Activated CD4-positive, alpha-beta T cell treated with anti-CD3 and anti-CD28 coated beads, Interleukin-2, amount 10 ng/mL, durations not matched to agents 24 days and 14 days (primary cell): ENCODE measurements around the gene SRL. TPM values are rescaled to one million over a fixed set of nuclear protein-coding genes. Genes with fewer than 3 reads are reported as not detected.
"Not testable (repeated sequence)": the region's sequence is repeated elsewhere in the genome, so short reads cannot be mapped to it uniquely, and the experiment has no call there.

ENCODE experiments used
- DNase-seq: peaks from one replicate; pipeline ENCODE4 v3.0.0; 2022
- H3K27ac Mint-ChIP-seq: one replicate; pipeline ENCODE4 v1.8.0; 2022; ENCODE audit warnings: mild to moderate bottlenecking, mixed read lengths
- H3K27me3 Mint-ChIP-seq: one replicate; pipeline ENCODE4 v1.8.0; 2022; ENCODE audit warnings: mixed read lengths
- H3K36me3 Mint-ChIP-seq: one replicate; pipeline ENCODE4 v1.8.0; 2022; ENCODE audit warnings: low read depth, mild to moderate bottlenecking, mixed read lengths
- H3K4me1 Mint-ChIP-seq: one replicate; pipeline ENCODE4 v1.8.0; 2021; ENCODE audit warnings: mixed read lengths
- H3K4me3 Mint-ChIP-seq: one replicate; pipeline ENCODE4 v1.8.0; 2022; ENCODE audit warnings: mild to moderate bottlenecking, moderate library complexity, mixed read lengths
- H3K9me3 Mint-ChIP-seq: one replicate; pipeline ENCODE4 v1.8.0; 2021; ENCODE audit warnings: mixed read lengths
- intact Hi-C: fragments of 100-400 bp; cut with micrococcal nuclease; formaldehyde crosslinking; loops from one replicate; pipeline ENCODE4 v1.15.1; 2023
- total RNA-seq: library from RNA; stranded (reverse); gene quantifications from 2 replicates; pipeline ENCODE4 v1.2.3, GENCODE V29; 2022

SRL gene
- total RNA-seq, 1 donor from 2014 or later = not detected

DNA sequence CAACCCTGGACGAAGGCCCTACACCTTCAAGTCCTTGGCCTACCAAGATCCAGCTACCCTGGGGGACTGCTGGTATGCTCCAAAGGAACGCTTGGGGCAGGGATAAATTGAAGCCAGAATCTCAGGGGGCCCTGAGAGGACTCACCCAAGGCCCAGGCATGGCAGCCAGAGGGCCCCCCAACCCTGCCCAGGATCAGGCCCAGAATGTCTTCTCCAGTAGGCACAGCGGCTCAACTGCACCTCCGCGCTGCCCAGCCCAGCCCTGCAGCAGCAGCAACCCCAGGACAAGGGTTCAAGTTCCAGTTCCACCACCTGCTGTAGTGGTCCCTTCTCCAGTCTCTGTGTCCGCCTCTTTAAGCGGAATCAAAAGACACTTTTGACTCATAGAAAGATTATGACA, 28.7 kb upstream of the SRL start:
- Mint-ChIP-seq H3K4me3 (peak overlapping the region; percentile 89), H3K4me1 (peaks cover 11% of the 10 kb centered on the region), H3K27me3 (no peaks in the 10 kb centered on the region), H3K27ac (peak overlapping the region; percentile 96), H3K36me3 (peaks cover 9% of the 10 kb centered on the region), H3K9me3 (no peaks in the 10 kb centered on the region)
- no peak for DNase-seq
- intact Hi-C loops = loop anchor here (2.0 to 5.0 kb wide), 3 partner anchors 57 to 147 kb away; partner anchors contain the start of genes CORO7 and PAM16

DNA sequence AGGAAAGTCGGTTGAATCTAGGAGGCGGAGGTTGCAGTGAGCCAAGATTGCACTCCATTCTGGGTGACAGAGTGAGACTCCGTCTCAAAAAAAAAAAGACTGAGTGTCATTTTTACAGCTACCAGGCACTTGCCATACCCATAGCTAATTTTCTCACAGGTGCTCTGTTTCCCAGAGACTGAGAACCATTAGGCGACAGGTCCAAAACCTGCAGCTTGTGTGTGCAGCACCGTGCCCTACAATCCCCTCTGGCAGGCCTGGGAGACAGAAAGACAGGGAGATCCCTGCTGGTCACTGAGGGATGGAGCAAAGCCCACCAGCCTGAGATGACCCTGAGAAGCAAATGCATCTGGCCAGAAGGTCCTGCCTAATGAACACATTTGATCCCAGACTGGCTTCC, 28.2 kb upstream of the SRL start:
- intact Hi-C loops = loop anchor here (2.0 to 5.0 kb wide), 3 partner anchors 57 to 147 kb away; partner anchors contain the start of genes CORO7 and PAM16
- H3K4me3 Mint-ChIP-seq = peak overlapping the region; percentile 89
- no peak for DNase-seq
- no peaks in the 10 kb centered on the region for H3K27me3 Mint-ChIP-seq
- no peaks in the 10 kb centered on the region for H3K9me3 Mint-ChIP-seq
- H3K27ac Mint-ChIP-seq = peak overlapping the region; percentile 48
- H3K4me1 Mint-ChIP-seq = peaks cover 11% of the 10 kb centered on the region
- peaks cover 9% of the 10 kb centered on the region for H3K36me3 Mint-ChIP-seq

DNA sequence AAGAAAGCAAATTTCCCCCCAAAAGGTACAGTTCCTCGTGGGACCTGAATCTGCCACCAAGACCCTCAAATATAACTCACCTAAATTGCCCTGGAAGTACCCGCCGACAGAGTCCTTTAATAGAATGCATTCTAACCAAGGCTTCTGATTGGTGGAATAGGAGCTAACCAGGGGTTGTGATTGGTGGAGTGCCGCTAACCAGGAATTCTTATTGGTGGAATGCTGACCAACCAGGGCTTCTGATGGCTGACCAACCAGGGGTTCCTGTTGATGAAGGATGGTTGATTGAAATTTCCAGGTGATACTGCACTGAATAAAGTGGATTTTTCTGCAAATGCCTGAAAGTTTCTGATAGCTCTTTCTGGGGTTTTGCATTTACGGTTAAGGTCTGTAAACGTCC, 24.5 kb upstream of the SRL start:
- Mint-ChIP-seq H3K4me3 (no peak overlapping the region), H3K36me3 (peaks cover 16% of the 10 kb centered on the region), H3K9me3 (no peaks in the 10 kb centered on the region), H3K27me3 (no peaks in the 10 kb centered on the region), H3K4me1 (peaks cover 10% of the 10 kb centered on the region), H3K27ac (peak overlapping the region; percentile 53)
- DNase-seq = no peak
- intact Hi-C loops = no loop called here

- H3K27ac Mint-ChIP-seq = no peak overlapping the region
- no peaks in the 10 kb centered on the region for H3K27me3 Mint-ChIP-seq
Measured at GRCh38 chr16:4265676-4266075, 23.8 kb upstream of the SRL start.

DNA sequence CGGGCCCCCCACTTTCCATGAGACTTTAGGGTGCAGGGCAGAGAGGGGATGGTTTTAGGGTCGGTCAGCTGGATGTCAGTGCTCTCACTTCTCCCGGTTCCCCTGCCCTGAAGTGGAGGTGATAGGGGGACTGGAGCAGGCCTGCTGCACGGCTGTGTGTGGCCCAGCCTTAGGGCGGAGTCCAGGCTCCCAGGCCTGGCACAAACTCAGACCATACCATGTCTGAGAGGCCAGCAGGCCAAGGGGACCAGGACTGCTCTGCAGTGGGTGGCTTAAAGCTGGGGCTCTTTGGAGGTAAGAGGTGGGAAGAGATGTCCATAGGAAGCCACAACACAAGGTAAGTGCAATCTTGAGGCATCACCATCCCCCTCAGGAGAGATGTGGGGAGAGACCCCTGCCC, 22.7 kb upstream of the SRL start:
- no peak overlapping the region for H3K4me3 Mint-ChIP-seq
- DNase-seq = no peak
- H3K9me3 Mint-ChIP-seq = no peaks in the 10 kb centered on the region
- H3K27ac Mint-ChIP-seq = no peak overlapping the region
- H3K4me1 Mint-ChIP-seq = peaks cover 4% of the 10 kb centered on the region
- no peaks in the 10 kb centered on the region for H3K27me3 Mint-ChIP-seq
- peaks cover 26% of the 10 kb centered on the region for H3K36me3 Mint-ChIP-seq
- intact Hi-C loops = no loop called here

More at GRCh38 chr16:4265676-4266075, 23.8 kb upstream of the SRL start:
- H3K4me1 Mint-ChIP-seq = peaks cover 9% of the 10 kb centered on the region
- H3K4me3 Mint-ChIP-seq = no peak overlapping the region
- DNase-seq = no peak
- intact Hi-C loops = no loop called here
- H3K9me3 Mint-ChIP-seq = no peaks in the 10 kb centered on the region
- H3K36me3 Mint-ChIP-seq = peaks cover 21% of the 10 kb centered on the region

- intact Hi-C loops = no loop called here
- no peak overlapping the region for H3K4me3 Mint-ChIP-seq
- no peaks in the 10 kb centered on the region for H3K9me3 Mint-ChIP-seq
- no peaks in the 10 kb centered on the region for H3K27me3 Mint-ChIP-seq
- H3K27ac Mint-ChIP-seq = no peak overlapping the region
- DNase-seq = no peak
- H3K36me3 Mint-ChIP-seq = peaks cover 32% of the 10 kb centered on the region
- H3K4me1 Mint-ChIP-seq = peaks cover 4% of the 10 kb centered on the region
Measured at GRCh38 chr16:4263504-4264436, 21.9 kb upstream of the SRL start.

DNA sequence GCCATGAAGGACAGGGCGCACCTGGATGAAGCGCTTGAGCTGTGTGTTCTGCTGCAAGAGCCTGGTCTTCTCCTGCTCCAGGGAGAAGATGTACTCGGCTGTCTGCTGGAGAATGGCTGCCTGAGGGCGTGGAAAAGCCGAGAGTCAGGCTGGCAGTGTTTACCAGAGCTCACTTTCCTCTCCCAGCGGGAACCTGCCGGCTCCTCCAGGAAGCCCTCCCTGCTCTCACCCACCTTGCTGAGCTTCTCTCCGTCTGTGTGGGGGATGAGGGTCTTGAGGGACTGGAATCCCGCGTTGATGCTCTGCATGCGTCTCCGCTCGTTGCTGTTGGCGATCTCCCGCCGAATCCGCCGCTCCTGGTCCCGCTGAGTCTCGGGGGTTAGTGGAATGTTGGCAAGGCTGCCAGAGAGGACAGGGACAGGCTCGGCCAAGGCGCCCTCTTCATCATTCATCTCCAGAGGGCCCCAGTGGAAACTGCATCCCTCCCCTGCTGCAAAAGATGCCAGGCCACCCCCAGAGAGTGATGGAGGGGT, 20.5 kb upstream of the SRL start:
- H3K9me3 Mint-ChIP-seq = no peaks in the 10 kb centered on the region
- no peak for DNase-seq
- intact Hi-C loops = no loop called here
- H3K27me3 Mint-ChIP-seq = no peaks in the 10 kb centered on the region
- H3K4me1 Mint-ChIP-seq = peaks cover 2% of the 10 kb centered on the region
- peaks cover 32% of the 10 kb centered on the region for H3K36me3 Mint-ChIP-seq
- no peak overlapping the region for H3K4me3 Mint-ChIP-seq
- no peak overlapping the region for H3K27ac Mint-ChIP-seq

DNA sequence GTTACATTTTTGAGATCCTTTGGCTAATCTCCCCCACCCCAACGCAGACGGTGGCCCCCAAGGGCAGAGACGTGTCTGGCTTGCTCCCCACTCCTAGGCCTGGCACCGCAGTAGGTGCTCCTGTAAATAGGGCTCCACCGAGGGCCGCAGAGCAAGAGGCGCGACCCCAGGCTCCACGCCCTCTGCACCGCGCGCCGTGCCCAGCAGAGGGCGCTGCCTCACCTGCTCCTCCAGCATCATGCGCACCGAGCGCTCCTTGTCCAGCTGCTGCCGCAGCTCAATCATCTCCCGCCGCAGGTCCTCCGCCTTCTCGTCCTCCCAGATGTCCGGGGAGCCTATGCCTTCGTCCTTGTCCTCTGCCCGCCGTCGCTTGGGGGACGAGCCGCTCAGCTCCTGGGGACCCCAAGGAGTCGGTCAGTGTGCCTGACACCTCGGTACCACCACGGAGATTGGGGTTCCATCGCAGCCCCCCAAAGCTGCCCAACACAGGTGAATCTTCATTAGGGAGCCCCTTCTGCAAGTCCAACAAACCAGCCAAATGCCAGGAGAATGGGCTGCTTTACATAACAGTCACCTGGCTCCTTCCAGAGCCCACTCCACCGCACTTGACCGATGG, 19.8 kb upstream of the SRL start:
- no peaks in the 10 kb centered on the region for H3K27me3 Mint-ChIP-seq
- DNase-seq = peak; percentile 84
- intact Hi-C loops = no loop called here
- H3K36me3 Mint-ChIP-seq = peaks cover 34% of the 10 kb centered on the region
- no peaks in the 10 kb centered on the region for H3K9me3 Mint-ChIP-seq
- peaks cover 2% of the 10 kb centered on the region for H3K4me1 Mint-ChIP-seq
- H3K27ac Mint-ChIP-seq = no peak overlapping the region
- H3K4me3 Mint-ChIP-seq = no peak overlapping the region

DNA sequence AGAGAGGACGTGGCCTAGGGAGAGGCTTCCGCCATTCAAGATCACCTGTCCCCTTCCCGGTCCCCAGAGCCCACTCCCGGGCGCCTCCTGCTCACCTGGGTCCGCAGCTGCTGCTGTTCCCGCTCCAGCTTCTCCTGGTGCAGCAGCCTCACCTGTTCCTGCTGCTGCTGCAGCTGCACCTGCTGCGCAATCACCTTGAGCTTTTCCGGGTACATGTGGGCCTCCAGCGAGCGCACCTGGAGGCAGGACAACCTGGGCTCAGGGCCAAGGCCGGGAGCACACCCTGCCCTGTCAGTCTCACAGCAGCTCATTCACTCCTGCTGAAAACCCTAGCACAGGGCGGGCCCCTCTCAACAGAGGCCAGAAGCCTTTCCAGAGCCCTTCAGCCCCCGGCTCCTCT, 18.5 kb upstream of the SRL start:
- Mint-ChIP-seq H3K36me3 (peaks cover 35% of the 10 kb centered on the region), H3K4me1 (peaks cover 2% of the 10 kb centered on the region)

DNA sequence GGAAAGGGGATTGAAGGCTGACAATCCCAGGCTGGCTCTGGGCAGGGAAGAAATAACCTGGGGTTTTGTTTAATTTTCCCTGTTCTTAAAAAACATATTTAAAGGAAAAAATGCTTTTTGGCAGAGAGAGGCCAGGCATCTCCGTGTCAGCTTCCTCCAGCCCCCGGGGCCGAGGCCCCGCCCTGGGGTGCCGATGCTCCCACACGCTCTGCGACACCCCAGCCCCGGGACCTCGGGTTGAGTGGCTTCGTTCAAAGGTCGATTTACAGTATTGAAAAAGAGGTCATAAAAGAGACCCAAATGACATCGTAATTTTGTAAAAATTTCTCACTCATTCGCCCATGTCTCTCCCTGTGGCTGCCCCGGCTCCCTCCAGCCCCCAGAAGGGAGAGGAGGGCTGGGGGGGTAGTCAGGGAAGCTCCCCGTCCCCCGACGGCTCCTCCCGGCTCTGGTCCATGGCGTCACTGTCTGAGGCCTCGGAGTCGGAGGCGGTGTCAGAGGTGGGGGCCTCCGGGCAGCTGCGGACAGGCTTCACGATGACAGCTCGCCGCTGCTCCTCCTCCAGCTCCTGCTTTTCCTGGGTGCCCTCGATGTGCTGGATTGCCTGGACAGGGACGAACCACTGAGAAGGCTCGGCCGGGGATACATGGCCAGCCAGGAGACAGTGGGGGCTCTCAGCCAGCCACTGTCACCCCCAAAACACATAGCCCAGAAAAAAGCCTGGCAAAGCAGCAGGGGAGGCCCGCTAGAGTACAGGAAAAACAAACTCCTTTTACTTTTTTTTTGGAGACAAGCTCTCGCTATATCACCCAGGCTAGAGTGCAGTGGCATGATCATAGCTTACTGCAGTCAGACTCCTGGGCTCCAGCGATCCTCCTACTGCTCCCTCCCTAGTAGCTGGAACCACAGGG, 16.0 kb upstream of the SRL start:
- Mint-ChIP-seq H3K9me3 (no peaks in the 10 kb centered on the region), H3K27me3 (no peaks in the 10 kb centered on the region), H3K27ac (no peak overlapping the region), H3K4me1 (peaks cover 7% of the 10 kb centered on the region), H3K36me3 (peaks cover 36% of the 10 kb centered on the region), H3K4me3 (no peak overlapping the region)
- intact Hi-C loops = no loop called here
- DNase-seq = no peak

More for the DNA sequence above, 18.5 kb upstream of the SRL start:
- no peak for DNase-seq
- Mint-ChIP-seq H3K27ac (no peak overlapping the region), H3K9me3 (no peaks in the 10 kb centered on the region), H3K27me3 (no peaks in the 10 kb centered on the region), H3K4me3 (no peak overlapping the region)
- intact Hi-C loops = no loop called here

DNA sequence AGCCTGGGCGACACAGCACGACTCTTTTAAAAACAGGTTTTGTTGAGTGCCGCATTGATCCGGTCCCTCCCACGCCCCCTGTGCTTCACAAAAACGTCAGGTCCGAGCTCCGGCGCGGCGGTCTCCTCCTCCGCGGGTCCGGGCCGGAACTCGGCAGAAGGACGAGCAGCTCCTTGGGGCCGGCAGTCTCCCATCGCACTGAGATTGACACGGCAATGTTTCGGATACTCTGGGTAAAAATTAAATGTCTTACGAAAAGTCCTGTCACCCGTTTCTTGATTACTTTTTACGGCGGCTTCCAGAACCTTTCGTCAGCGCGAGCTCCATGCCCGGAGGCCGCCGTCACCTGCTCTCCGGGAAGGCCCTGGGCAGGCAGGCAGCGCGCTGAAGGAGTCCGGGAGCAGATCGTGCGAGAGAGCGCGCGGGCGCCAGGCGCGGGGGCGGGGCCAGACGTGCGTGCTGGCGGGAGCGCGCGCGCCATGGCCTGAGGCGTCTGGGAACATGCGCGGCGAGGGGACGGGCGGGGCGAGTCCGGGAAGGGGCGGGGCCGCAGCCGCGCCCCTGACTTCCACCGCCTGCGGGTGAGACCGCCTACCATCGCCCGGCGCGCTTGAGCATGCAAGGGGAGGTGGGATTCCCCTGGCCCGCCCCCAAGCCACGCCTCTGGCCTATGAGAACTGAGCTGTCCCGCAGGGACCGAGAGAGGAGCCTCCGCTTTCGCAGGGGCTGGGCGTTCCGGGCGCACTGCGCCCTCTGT, 11.7 kb upstream of the SRL start:
- intact Hi-C loops = loop anchor here (1.0 to 5.0 kb wide), 6 partner anchors 18 to 316 kb away; partner anchors contain the start of gene ADCY9
- Mint-ChIP-seq H3K9me3 (no peaks in the 10 kb centered on the region), H3K27ac (peak overlapping the region; percentile 100), H3K4me3 (peak overlapping the region; percentile 95), H3K27me3 (no peaks in the 10 kb centered on the region), H3K36me3 (peaks cover 11% of the 10 kb centered on the region), H3K4me1 (peaks cover 5% of the 10 kb centered on the region)
- peak; percentile 100 for DNase-seq

DNA sequence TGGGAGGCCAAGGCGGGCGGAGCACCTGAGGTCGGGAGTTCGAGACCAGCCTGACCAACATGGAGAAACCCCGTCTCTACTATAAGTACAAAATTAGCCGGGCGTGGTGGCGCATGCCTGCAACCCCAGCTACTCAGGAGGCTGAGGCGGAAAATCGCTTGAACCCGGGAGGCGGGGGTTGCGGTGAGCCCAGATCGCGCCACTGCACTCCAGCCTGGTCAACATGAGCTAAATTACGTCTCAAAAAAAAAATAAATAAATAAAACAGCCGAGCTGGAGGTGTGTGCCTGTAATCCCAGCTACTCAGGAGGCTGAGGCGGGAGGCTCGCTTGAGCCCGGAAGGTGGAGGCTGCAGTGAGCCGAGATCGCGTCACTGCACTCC, 11.1 kb upstream of the SRL start:
- H3K4me3 Mint-ChIP-seq = peak overlapping the region; percentile 95
- intact Hi-C loops = loop anchor here (2.0 to 5.0 kb wide), 3 partner anchors 71 to 316 kb away; partner anchors contain the start of gene ADCY9
- H3K36me3 Mint-ChIP-seq = not testable (repeated sequence)

More for the DNA sequence above, 11.1 kb upstream of the SRL start:
- H3K27ac Mint-ChIP-seq = peak overlapping the region; percentile 100
- H3K9me3 Mint-ChIP-seq, H3K4me1 Mint-ChIP-seq, H3K27me3 Mint-ChIP-seq, DNase-seq: not testable (repeated sequence)
